ENCODE results near the gene TUBG2. TPM values are rescaled to one million over a fixed set of nuclear protein-coding genes. Genes with fewer than 3 reads are reported as not detected.

The TUBG2 gene
- total RNA-seq, 3 donors from 2014 or later: 19.2 to 27.9 (median 26.1) TPM

DNA sequence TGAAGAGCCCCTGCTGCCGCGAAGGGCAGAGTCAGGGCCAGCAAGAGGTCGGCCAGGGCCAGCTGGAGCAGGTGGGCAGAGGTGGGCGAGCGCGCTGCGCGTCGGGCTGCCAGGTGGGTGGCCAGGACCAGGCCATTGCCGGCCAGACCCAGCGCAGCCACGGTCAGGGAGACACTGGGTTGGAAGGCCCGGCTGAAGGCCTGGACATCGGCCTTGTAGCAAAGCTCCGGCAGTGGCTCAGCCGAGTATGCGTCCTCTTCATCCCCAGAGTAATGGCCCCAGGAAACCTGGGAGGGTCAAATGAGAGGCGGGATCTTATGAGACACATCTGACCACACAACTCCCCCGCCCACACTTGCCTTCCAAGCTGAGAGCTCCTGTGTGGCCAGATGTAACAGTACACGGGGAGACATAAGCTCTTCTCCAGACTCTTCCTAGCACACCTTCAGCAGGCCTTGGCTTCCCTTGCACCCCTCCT lies 21.3 kb downstream of the TUBG2 start:
- Histone ChIP-seq H3K4me1 (peaks cover 5 to 25% of the 10 kb centered on the region in 2 donors), H3K4me3 (peak overlapping the region; percentile 87 to 94 (median 89)), H3K27me3 (no peaks in the 10 kb centered on the region), H3K27ac (peak overlapping the region; percentile 93 to 96), H3K9me3 (no peaks in the 10 kb centered on the region), H3K36me3 (no peaks in the 10 kb centered on the region)
- intact Hi-C loops (cut with DNase I; ENCODE audit: low total_unique reads): no loop called here
- no peak for TF ChIP-seq POLR2AphosphoS5 (IDR thresholded peaks at IDR 0.05)
- no peak for TF ChIP-seq POLR2A (IDR thresholded peaks at IDR 0.05)
- TF ChIP-seq, protein P1, sequence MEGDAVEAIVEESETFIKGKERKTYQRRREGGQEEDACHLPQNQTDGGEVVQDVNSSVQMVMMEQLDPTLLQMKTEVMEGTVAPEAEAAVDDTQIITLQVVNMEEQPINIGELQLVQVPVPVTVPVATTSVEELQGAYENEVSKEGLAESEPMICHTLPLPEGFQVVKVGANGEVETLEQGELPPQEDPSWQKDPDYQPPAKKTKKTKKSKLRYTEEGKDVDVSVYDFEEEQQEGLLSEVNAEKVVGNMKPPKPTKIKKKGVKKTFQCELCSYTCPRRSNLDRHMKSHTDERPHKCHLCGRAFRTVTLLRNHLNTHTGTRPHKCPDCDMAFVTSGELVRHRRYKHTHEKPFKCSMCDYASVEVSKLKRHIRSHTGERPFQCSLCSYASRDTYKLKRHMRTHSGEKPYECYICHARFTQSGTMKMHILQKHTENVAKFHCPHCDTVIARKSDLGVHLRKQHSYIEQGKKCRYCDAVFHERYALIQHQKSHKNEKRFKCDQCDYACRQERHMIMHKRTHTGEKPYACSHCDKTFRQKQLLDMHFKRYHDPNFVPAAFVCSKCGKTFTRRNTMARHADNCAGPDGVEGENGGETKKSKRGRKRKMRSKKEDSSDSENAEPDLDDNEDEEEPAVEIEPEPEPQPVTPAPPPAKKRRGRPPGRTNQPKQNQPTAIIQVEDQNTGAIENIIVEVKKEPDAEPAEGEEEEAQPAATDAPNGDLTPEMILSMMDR (IDR thresholded peaks at IDR 0.05): no peak
- DNase-seq (ENCODE audit: low spot score in 2 of 2): no peak

DNA sequence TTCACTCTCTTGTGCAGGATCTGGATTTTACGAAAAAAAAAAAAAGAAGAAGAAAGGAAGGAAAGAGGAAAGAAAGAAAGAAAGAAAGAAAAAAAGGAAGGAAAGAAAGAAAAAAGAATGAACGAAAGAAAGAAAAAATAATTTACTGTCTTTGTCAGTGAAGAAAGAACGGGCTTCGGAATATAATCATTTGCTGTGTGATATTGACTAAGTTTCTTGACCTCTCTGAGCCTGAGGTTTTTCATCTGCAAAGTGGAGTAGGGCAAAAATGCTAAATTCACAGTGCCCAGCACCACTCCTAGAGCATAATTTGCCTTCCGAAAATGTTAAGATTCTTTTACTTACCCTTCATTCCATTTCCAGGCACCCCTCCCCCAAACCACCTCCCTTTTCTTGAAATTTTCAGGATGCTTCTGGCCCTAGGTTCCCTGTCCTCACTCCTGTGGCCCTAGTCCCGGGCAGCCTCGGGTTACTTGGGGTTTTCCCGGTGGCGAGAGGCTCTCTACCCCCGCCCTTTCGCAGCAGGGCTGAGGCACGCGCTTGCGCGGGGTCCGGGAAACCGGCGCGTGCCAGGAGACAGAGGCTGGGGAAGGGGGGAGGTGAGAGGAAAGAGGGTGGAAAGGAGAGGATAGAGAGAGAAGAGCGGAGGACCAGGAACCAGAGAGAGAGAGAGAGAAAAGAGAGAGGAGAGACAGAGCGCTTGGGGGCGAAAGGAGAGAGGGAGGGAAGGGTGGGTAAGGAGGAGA lies 23.1 kb downstream of the TUBG2 start, which contains the start of gene CNTNAP1:
Gene CNTNAP1 (plus strand): TSS at position 556 of the 746 bp plus-strand sequence. CDS start 299 bp downstream, outside the sequence.
- no peaks in the 10 kb centered on the region for H3K9me3 ChIP-seq
- H3K4me1 ChIP-seq: peaks cover 5 to 25% of the 10 kb centered on the region in 2 donors
- H3K4me3 ChIP-seq: peak within 1 kb of the TSS; percentile 47 to 73 (median 48)
- TF ChIP-seq POLR2AphosphoS5 (IDR thresholded peaks at IDR 0.05): peak in 1 of 3 donors; percentile 73
- TF ChIP-seq POLR2A (IDR thresholded peaks at IDR 0.05): no peak
- no peaks in the 10 kb centered on the region for H3K27me3 ChIP-seq
- DNase-seq (ENCODE audit: low spot score in 2 of 2): no peak
- no peaks in the 10 kb centered on the region for H3K36me3 ChIP-seq
- intact Hi-C loops (cut with DNase I; ENCODE audit: low total_unique reads): no loop called here
- H3K27ac ChIP-seq: peak within 1 kb of the TSS; percentile 42 to 78

GRCh38 chr17:42682722-42683403 lies 23.8 kb downstream of the TUBG2 start:
- no peaks in the 10 kb centered on the region for H3K9me3 ChIP-seq
- no peak for TF ChIP-seq POLR2A (IDR thresholded peaks at IDR 0.05)
- TF ChIP-seq, protein P1 (IDR thresholded peaks at IDR 0.05): no peak
- no peak for TF ChIP-seq POLR2AphosphoS5 (IDR thresholded peaks at IDR 0.05)
- H3K4me1 ChIP-seq: peaks cover 5 to 19% of the 10 kb centered on the region in 2 donors
- no peak for DNase-seq (ENCODE audit: low spot score in 2 of 2)
- H3K27me3 ChIP-seq: no peaks in the 10 kb centered on the region
- H3K27ac ChIP-seq: peak overlapping the region; percentile 42 to 78
- peak overlapping the region; percentile 47 to 73 (median 48) for H3K4me3 ChIP-seq
- H3K36me3 ChIP-seq: no peaks in the 10 kb centered on the region
- intact Hi-C loops (cut with DNase I; ENCODE audit: low total_unique reads): no loop called here

GRCh38 chr17:42683407-42684034 lies 24.4 kb downstream of the TUBG2 start:
- Histone ChIP-seq H3K27me3 (no peaks in the 10 kb centered on the region), H3K36me3 (no peaks in the 10 kb centered on the region), H3K4me3 (peak overlapping the region; percentile 47 to 73 (median 48)), H3K27ac (peak overlapping the region in 1 of 2 donors; percentile 78), H3K4me1 (peaks cover 5 to 19% of the 10 kb centered on the region in 2 donors), H3K9me3 (no peaks in the 10 kb centered on the region)
- no peak for TF ChIP-seq POLR2A (IDR thresholded peaks at IDR 0.05)
- TF ChIP-seq, protein P1 (IDR thresholded peaks at IDR 0.05): no peak
- no peak for TF ChIP-seq POLR2AphosphoS5 (IDR thresholded peaks at IDR 0.05)
- no peak for DNase-seq (ENCODE audit: low spot score in 2 of 2)
- intact Hi-C loops (cut with DNase I; ENCODE audit: low total_unique reads): no loop called here

GRCh38 chr17:42684929-42685556 lies 26.0 kb downstream of the TUBG2 start:
- TF ChIP-seq POLR2A (IDR thresholded peaks at IDR 0.05) (no peak), POLR2AphosphoS5 (IDR thresholded peaks at IDR 0.05) (no peak)
- TF ChIP-seq, protein P1 (IDR thresholded peaks at IDR 0.05): no peak

More at GRCh38 chr17:42684929-42685556, 26.0 kb downstream of the TUBG2 start:
- no peaks in the 10 kb centered on the region for H3K36me3 ChIP-seq
- no peak overlapping the region for H3K4me3 ChIP-seq
- H3K9me3 ChIP-seq: no peaks in the 10 kb centered on the region
- DNase-seq (ENCODE audit: low spot score in 2 of 2): no peak
- intact Hi-C loops (cut with DNase I; ENCODE audit: low total_unique reads): no loop called here
- H3K27ac ChIP-seq: no peak overlapping the region
- no peaks in the 10 kb centered on the region for H3K27me3 ChIP-seq
- peaks cover 0 to 8% of the 10 kb centered on the region in 2 donors for H3K4me1 ChIP-seq

Data from breast epithelium (tissue), 4 donors.